Endothelial cell (in vitro differentiated cells): ENCODE data around the gene ZBED3. TPM values are rescaled to one million over a fixed set of nuclear protein-coding genes. Genes with fewer than 3 reads are reported as not detected.
A peak's percentile ranks its signal among the peaks of the same experiment; 100 is the strongest.

ENCODE experiments used
- DNase-seq: peaks from one replicate; pipeline ENCODE4 v3.0.0; 2021; ENCODE audit warnings: low spot score
- H3K27ac Mint-ChIP-seq: one replicate; pipeline ENCODE4 v1.8.0; 2021; ENCODE audit warnings: mixed read lengths, inconsistent platforms; ENCODE audit not compliant: unreplicated experiment
- H3K27me3 Mint-ChIP-seq: one replicate; pipeline ENCODE4 v1.8.0; 2021; ENCODE audit warnings: mild to moderate bottlenecking, moderate library complexity, mixed read lengths, inconsistent platforms; ENCODE audit not compliant: unreplicated experiment
- H3K36me3 Mint-ChIP-seq: one replicate; pipeline ENCODE4 v1.8.0; 2021; ENCODE audit warnings: mild to moderate bottlenecking, low read depth, mixed read lengths, inconsistent platforms; ENCODE audit not compliant: unreplicated experiment
- H3K4me1 Mint-ChIP-seq: one replicate; pipeline ENCODE4 v1.8.0; 2021; ENCODE audit warnings: mild to moderate bottlenecking, mixed read lengths, inconsistent platforms; ENCODE audit not compliant: unreplicated experiment
- H3K4me3 Mint-ChIP-seq: one replicate; pipeline ENCODE4 v1.8.0; 2021; ENCODE audit warnings: mild to moderate bottlenecking, mixed read lengths, inconsistent platforms; ENCODE audit not compliant: unreplicated experiment
- H3K9me3 Mint-ChIP-seq: one replicate; pipeline ENCODE4 v1.8.0; 2021; ENCODE audit warnings: mixed read lengths, inconsistent platforms; ENCODE audit not compliant: unreplicated experiment
- total RNA-seq: library from RNA; stranded (reverse); fragmentation: NEBNext Ultra II Directional; extraction: Animal tissue kit (Norgen Biotek cat#: 25700); gene quantifications from one replicate; pipeline ENCODE4 v1.2.1, GENCODE V29; 2021; ENCODE audit not compliant: unreplicated experiment
- TF ChIP-seq, protein P1 (sequence below): fragments of 200-600 bp; sonication (generic); IDR thresholded peaks from one replicate; pipeline ENCODE4 v1.5.0; 2021; ENCODE audit warnings: antibody characterized with exemption; ENCODE audit not compliant: unreplicated experiment

The ZBED3 gene
- total RNA-seq, 1 donor from 2014 or later = 13.0 TPM

- H3K4me1 Mint-ChIP-seq = peaks cover 13% of the 10 kb centered on the region
- peaks cover 17% of the 10 kb centered on the region for H3K9me3 Mint-ChIP-seq
- H3K27ac Mint-ChIP-seq = peak overlapping the region; percentile 88
- peak overlapping the region; percentile 74 for H3K4me3 Mint-ChIP-seq
- no peak for DNase-seq
- H3K27me3 Mint-ChIP-seq = peaks cover 6% of the 10 kb centered on the region
- peaks cover 11% of the 10 kb centered on the region for H3K36me3 Mint-ChIP-seq
- TF ChIP-seq, protein P1, sequence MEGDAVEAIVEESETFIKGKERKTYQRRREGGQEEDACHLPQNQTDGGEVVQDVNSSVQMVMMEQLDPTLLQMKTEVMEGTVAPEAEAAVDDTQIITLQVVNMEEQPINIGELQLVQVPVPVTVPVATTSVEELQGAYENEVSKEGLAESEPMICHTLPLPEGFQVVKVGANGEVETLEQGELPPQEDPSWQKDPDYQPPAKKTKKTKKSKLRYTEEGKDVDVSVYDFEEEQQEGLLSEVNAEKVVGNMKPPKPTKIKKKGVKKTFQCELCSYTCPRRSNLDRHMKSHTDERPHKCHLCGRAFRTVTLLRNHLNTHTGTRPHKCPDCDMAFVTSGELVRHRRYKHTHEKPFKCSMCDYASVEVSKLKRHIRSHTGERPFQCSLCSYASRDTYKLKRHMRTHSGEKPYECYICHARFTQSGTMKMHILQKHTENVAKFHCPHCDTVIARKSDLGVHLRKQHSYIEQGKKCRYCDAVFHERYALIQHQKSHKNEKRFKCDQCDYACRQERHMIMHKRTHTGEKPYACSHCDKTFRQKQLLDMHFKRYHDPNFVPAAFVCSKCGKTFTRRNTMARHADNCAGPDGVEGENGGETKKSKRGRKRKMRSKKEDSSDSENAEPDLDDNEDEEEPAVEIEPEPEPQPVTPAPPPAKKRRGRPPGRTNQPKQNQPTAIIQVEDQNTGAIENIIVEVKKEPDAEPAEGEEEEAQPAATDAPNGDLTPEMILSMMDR = no peak
Observed at GRCh38 chr5:77029376-77029885, 57.7 kb downstream of the ZBED3 start.

DNA sequence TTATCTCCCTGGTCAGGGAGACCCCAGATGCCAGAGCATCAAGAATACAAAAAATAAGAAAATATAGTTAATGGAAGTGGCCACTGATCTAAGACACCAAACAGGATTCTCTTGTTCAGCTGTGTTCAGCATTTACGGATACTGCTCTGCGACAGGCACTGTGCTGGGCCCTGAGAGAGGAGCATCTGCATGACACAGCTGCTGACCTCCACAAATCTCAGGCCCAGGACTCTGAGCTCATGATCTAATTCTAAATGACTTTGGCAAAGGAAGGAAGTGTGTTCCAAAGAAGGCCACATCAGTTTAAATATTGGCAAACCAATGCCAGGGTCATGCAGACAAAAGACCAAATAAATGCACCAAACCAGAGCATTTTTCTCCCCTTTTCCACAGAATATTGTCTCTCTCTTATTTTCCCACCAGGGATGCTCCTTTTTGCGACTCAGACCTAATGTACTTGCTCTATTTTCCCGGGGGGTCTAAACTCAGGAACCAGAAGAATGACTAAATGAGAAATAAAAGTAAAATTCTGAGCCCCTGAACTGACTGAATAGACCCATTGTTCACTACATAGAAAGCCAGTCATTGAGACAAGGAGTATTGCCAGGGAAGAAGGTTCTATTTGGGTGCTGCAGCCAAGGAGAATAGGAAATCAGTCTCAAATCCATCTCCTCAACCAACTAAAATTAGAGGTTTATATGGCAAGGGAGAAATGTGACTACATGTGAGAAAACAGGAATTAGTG, 58.3 kb downstream of the ZBED3 start:
- TF ChIP-seq, protein P1 = no peak
- peak overlapping the region; percentile 74 for H3K4me3 Mint-ChIP-seq
- no peak for DNase-seq
- peaks cover 17% of the 10 kb centered on the region for H3K9me3 Mint-ChIP-seq
- H3K27me3 Mint-ChIP-seq = peaks cover 6% of the 10 kb centered on the region
- H3K4me1 Mint-ChIP-seq = peaks cover 13% of the 10 kb centered on the region
- H3K36me3 Mint-ChIP-seq = peaks cover 11% of the 10 kb centered on the region
- H3K27ac Mint-ChIP-seq = no peak overlapping the region

- H3K36me3 Mint-ChIP-seq = peaks cover 4% of the 10 kb centered on the region
- TF ChIP-seq, protein P1 = no peak
- H3K4me1 Mint-ChIP-seq = no peaks in the 10 kb centered on the region
Observed at GRCh38 chr5:77024490-77024889, 62.6 kb downstream of the ZBED3 start.

DNA sequence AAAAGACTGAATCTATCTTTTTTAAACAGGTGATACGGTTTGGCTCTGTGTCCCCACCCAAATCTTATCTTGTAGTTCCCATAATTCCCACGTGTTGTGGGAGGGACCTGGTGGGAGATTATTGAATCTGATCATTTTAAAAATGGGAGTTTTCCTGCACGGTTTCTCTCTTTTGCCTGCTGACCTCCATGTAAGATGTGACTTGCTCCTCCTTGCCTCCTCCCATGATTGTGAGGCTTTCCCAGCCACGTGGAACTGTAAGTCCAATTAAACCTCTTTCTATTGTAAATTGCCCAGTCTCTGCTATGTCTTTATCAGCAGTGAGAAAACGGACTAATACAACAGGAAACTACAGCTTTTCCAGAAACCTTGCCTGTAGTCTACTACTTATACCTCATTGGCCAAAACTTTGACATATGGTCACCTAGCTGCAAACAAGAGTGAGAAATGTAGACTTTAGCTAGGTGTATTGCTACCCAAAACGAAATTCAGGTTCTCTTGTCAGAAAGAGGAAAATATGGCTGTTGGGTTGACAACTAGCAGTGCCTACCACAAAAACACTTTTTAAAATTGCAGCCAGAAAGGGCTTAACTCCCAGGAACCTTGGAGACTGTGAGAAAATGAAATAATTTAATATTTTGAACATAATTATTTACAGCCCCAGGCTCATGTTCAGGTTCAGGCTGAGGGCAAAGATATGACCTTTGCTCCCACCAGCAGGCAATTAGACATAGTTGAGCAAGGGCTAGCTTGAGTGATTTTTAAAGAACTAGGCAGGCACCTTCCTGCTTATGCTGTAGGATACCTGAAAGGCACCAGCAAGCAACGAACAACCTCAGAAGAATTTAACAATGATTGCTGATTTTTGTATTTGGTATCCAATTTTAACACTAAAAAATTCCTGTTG, 64.3 kb downstream of the ZBED3 start:
- TF ChIP-seq, protein P1 = no peak
- peaks cover 1% of the 10 kb centered on the region for H3K27me3 Mint-ChIP-seq
- peaks cover 6% of the 10 kb centered on the region for H3K4me1 Mint-ChIP-seq
- H3K27ac Mint-ChIP-seq = no peak overlapping the region
- no peak overlapping the region for H3K4me3 Mint-ChIP-seq
- H3K9me3 Mint-ChIP-seq = peaks cover 7% of the 10 kb centered on the region
- DNase-seq = no peak
- H3K36me3 Mint-ChIP-seq = no peaks in the 10 kb centered on the region

More at GRCh38 chr5:77024490-77024889, 62.6 kb downstream of the ZBED3 start:
- peaks cover 23% of the 10 kb centered on the region for H3K9me3 Mint-ChIP-seq
- no peaks in the 10 kb centered on the region for H3K27me3 Mint-ChIP-seq
- H3K27ac Mint-ChIP-seq = no peak overlapping the region
- no peak for DNase-seq
- H3K4me3 Mint-ChIP-seq = no peak overlapping the region

Other genes with a start within 250 kb of the ZBED3 start
- gene S100Z, start 237.3 kb downstream of the ZBED3 start, total RNA-seq = 0.38 TPM
- 108 TPM for gene CRHBP, start 134.2 kb downstream of the ZBED3 start, total RNA-seq
- 18.1 TPM for gene AGGF1, start 56.9 kb downstream of the ZBED3 start, total RNA-seq
- 7.8 TPM for gene PDE8B, start 123.4 kb upstream of the ZBED3 start, total RNA-seq